Cerebellar cortex (tissue), 1 donor: Measurements from ENCODE around the gene GSK3A.

Experiments used
- DNase-seq: peaks from one replicate; pipeline ENCODE4 v3.0.0-alpha.2; 2015; ENCODE audit warnings: low spot score

GSK3A gene

DNA sequence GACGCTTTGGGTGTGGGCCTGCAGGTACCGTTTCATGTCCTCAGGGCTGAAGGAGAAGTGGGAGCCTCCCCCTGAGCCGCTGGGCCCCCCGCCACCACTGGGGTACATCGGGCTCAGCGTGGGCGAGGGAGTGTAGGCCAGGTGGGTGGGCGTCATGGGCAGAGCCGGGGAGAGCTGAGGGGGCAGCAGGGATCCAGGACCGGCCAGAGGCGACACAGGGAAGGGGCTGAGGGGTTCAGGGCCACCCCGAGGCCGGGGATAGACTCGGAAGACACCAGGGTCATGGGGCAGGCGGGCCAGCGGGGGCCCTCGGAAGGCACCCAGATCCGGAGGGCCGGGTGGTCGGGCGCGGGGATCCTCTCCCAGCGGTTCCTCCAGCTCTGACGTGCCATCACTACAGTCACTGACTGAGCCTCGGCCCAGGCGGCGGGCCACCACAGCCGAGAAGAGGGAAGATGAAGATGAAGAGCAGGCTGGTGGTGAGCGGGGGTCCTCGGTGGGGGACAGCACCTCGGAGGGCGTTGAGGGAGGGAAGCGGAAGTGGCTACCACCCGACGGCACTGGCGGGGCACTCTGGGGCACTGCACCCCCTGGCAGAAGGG, 6.8 kb upstream of the GSK3A start:
- DNase-seq, result no peak

DNA sequence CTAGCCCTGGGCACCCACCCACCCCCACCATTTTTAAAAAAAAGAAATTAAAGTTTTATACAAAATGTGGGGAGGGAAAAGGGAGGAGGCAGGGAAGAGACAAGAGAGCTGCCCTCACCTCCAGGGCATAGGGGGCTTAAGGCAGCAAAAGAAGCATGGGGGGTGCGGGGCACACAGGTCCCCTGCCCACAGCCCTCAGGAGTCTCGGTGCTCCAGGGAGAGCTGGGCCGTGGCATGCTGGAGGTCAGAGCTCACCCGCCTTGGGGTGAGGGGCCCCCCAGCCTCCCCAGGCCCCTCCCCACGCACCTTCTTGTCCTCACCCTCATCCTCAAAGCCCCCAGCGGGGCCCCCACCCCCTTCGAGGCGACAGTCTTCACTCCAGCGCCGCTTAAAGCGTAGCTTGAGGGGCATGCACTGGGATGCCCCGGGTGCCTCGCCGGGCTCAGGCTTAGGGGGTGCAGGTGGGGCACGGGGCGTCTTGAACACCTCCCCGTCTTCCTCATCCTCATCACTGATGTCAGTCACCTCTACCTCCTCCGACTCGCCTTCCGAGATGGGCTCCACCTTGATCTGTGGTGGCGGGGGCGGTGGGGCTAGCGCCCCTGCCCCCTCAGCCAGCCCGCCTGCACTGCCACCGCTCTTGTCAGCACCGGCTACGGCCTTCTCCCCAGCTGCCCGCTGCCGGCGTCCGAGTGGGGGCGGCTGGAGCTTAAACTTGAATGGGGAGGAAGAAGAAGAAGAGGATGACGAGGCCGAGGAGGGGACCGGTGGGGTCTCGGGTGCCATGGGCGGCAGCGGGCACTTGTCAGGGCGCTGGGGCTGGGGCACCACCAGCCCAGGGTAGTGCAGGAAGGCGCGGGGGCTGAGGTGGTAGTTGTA, 6.1 kb upstream of the GSK3A start:
- DNase-seq, result no peak

DNA sequence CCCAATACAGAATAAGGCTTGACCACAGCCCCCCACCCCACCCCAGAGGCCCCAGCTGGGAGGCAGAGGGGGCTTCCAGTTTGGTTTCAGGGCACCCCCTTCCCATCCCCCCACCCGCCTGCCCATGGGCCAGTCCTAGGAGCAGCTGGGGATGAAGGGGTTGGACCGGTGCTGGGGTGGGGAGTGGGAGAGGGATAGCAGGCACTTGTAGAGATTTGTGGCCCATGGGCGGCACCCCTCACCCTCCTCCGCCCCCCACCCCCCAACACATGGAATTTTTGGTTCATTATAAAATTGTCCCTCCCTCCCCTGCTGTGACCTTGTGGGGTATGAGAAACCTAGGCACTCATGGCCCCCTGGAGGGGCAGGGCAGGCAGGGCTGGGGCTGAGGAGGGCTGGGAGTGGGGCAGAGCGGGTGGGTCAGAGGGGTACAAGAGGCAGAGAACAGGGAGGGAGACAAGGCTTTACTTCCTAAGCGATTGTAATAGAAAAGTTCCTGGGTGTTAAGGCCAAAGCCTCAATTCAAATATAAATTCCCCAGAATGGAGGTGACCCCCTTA, 5.3 kb upstream of the GSK3A start:
- no peak for DNase-seq

DNA sequence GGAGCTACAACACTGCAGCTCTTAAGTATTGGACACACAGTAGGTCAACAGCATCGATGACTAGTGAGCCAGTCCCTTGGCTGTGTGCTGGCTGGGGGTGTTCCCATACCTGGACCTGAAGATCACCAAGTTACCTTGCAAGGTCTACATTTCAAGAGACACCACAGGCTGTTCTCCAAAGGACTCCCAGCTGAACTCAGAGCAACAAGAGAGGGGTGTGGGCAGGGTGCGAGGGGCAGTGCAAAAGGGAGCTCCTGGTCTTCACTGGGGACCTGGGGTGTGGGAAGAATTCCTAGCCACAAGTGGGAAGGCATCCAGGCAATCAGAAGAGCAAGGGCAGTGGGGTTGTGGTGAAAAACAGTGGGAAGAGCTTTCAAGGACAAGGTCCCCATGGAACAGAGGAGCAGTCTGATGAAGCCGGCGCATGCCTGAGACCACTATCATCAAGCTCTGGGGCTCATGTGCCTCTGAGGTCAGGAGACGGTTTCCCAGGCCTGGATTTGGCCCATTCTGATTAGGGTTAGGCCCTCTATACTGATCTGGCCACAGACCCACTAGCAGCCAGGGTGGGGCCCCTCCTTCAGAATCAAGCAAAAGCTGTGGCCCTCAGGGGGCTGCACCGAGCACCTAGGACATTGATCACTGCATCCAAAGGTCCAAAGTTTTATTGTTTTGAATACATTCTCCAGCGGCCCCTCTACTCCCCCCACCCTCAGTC, 4.7 kb upstream of the GSK3A start:
- peak; percentile 49 for DNase-seq

DNA sequence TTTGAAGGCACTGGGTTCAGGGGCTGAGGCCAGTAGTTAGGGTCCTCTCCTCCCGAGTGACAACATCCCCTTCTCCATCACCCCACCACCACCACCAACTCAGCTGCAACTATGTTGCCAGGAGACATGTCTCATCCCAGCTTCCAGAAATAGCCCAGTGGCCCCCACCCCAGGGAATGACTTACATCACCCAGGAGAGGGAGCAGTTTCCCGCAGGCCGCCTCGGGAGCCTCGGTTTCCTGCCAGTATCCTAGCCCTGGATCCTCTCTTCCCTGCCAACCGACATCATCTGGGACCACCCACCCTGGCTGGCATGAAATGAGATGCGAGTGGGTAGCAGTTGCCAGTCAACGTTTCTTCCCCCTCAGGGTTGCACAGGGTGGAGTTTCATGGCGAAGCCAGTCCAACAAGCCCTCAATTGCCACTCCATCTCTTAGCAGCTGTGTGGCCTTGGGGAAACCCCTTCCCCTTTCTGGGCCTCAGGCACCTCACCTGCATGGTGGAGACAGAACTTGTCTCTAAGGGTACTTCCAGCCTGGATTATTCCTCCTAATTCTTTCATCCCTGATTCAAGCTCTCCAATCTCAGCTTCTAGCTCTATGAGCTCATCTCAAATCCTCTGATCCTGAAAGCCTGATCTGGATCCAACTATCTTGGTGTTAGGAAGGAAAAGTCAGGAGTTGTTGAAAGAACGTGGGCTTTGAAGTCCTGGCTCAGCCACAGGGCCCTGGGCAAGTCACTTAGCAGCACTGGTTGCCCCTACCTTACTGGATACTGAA, 3.9 kb upstream of the GSK3A start:
- DNase-seq, result peak; percentile 85

DNA sequence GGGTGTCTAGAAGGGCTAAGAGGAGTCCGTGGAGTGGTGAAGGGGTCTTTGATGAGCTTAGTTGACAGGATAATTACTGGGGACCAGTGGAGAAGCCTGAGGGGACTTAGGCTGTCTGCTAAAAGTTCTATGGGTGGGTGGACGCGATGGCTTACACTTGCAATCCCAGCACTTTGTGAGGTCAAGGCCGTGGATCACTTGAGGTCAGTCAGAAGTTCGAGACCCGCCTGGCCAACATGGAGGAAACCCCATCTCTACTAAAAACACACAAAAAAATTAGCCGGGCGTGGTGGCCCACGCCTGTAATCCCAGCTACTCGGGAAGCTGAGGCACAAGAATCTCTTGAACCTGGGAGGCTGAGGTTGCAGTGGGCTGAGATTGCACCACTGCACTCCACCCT, 2.8 kb upstream of the GSK3A start:
- no peak for DNase-seq

DNA sequence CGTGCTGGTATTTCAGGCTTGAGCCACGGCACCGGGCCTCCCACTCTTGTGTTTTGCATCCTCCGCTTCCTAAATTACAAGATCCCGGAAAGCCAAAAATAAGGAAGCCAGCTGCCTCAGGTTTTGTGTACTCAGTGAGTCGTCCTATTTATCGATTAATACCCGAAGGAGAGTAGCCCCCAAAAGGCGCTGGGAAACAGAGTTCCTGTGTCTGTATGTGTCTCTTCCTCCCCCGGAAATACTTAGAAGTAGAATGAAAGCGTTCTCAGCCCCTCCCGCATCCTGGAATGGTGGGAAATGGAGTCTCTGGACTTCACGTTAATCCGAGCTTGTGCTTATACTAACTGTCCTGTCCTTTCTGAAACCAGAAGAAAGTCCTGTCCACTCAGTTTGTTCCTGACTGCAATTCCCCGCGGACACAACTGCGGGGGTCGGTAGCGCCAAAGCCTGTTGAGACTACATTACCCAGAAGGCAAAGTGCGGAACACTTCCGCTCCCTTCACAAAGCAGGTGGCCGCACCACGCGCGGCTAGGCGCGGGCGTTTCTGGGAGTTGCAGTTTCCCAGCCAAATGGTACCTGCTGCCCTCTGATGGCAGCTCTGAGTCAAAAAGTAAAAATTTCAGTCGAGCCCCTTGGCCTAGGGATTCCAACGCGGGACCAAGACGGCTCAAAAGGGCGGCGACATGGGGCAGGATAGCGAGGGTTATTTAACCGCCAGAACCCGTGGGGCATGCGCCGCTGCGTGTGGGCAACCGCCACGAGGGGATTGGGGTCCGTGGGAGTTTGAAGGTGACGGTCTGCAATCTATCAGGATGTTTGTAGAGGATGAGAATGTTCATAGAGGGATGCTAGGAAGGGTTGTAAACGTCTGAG, 2.2 kb upstream of the GSK3A start:
- peak; percentile 97 for DNase-seq

DNA sequence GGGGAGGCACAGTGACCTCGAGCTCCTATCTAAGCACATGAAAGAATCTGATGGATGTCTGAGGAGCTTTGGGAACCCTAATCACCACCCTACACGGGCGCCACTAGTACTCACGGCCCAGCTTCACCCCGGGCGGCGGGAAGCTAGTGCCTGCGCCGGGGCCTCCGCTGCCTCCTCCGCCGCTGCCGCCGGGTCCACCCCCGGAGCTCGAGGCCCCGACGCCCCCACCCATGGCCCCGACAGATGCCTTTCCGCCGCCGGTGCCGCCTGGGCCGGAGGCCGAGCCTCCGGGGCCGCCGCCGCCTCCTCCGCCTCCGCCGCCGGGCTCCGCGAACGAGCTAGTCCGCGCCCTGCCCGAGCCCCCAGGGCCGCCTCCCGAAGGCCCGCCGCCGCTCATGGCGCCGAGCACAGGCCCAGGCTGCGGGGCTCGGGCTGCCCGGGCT, 312 bp downstream of the GSK3A start:
- no peak for DNase-seq

DNA sequence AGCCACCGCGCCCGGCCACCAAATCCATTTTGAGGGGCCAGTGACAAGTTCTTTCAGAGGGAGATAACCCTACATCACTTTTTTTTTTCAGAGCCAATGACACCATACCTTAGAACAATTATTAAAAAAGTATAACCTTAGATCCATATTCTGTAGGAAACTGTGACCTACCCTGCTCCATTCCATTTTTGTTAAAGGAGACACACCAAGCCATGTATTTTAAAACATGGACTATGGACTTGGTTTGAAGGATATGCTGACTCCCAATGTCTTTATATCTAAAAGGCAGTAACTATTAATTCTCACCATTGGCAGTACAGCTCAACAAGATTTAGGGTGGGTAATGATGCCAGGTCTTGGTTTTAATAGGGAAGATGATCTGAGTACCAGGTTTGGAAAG, 1.1 kb downstream of the GSK3A start:
- no peak for DNase-seq

DNA sequence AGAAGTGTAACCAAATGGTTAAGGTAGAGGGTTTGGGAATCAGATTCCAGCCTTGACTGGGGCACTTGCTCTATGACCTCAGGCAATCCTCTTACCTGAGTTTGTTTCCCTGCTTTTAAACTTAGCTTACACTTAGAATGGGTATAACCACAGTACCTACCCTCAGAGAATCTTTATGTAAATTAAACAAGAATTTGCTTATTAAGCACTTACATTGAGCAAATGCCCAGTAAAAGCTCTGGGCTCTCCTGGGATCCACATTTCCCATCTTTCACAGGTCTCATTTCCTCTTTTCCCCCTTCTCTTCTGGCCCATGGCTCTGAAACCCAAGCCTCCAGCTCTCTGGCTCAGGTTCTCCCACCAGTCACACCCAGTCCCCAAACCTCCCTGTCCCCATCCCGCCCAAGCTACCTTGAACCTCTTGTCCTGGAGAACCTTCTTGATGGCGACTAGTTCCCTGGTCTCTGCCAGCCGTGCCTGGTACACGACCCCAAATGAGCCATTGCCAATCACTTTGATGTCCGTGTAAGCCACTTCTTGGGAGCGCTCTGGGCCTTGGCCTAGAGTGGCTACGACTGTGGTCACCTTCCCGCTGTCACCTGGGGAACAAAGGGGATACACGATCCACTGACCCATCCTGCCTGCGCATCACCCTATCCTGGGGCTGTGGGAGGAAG, 2.7 kb downstream of the GSK3A start:
- no peak for DNase-seq

DNA sequence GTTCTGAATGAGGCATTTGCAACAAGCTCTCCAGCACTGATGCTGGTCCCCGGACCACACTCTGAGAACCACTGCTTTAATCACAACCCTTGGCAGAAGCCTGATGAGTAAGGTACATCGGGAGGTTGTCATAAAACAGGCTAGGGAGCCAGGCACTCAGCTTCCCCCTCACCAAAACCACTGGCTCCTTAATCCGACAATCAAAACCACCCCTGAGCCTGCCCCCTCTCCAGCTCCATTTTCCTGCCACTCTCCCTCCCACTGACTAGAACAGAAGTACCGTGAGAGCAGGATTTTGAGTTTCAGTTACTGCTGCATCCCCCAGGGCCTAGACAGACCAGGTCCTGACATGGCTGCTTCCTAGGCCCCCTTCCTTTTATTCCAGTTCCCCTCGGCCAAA, 7.2 kb downstream of the GSK3A start:
- no peak for DNase-seq

DNA sequence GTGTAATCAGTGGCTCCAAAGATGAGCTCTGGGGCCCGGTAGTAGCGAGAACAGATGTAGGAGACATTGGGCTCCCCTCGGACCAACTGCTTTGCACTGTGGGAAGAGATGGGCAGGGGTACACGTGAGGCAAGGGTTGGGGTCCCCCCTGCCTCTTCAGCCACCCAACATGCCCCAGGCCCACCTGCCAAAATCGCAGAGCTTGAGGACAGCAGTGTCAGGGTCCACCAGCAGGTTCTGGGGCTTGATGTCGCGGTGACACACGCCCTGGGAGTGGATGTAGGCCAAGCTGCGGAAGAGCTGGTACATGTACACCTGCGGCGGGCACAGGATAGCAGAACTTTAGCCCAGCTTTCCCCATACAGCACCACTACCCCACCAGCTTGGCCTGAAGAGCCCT, 8.0 kb downstream of the GSK3A start:
- DNase-seq, result no peak

DNA sequence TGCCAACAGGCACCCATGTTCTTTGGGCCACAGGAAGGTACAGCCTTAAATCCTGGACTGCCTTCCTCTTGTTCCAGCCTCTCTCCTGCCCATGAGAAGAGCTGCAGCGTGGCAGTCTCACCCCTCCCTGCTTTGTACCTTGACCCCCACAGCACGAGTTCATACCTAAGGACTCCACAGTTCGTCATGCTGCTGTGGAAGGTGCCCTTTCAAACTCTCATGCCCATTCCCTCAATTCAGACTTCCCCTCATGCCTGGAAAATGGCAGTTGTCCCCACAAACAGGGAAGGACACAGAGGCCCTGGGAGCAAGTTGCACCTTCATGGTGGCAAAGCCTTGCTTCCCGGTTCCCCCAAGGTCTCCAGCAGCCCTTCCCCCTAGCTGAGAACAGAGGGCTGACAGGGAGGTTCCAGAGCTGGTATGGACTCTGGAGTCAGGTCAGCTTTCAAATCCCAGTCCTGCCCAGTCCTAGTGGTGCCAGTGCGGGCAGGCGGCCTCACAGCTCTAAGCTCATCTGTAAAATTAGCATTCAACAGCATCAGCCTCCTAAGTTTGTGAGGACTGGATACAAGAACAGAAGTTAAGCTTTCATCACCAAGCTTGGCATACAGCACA, 8.6 kb downstream of the GSK3A start:
- DNase-seq, result no peak

DNA sequence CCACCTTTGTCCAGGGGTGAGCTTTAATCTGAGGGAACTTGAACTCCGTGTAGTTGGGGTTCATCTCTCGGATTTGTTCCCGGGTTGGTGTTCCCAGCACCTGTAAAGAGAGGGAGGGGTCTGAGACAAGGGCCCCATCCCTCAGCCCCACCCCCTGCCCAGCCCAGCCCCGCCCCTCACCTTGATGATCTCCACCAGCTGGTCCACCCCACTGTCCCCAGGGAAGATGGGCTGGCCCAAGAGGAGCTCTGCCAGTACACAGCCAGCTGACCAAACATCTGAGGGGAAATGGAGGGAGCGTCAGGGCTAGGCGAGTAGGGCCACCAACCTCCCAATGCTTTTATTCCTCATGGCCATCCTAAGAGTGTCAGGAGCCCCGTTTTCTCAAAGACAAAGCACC, 9.3 kb downstream of the GSK3A start:
- no peak for DNase-seq

DNA sequence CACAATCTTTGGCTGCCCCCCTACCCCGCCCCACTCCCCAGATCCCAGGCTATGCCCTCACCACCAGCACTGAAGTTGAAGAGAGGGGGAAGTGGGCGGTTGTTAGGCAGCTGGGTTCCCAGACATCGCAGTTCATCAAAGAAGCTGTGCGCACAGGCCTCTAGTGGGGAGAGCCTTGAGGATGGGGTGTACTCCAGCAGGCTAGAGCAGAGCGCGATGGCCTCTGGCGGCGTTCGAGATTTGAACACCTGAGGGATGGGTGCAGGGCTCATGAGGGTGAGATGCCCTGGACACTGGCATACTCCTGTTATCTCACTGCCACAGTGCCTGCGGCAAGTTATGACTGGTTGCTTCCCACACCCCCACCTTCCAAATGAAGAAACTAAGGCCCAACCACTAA, 10.0 kb downstream of the GSK3A start:
- DNase-seq, result no peak

DNA sequence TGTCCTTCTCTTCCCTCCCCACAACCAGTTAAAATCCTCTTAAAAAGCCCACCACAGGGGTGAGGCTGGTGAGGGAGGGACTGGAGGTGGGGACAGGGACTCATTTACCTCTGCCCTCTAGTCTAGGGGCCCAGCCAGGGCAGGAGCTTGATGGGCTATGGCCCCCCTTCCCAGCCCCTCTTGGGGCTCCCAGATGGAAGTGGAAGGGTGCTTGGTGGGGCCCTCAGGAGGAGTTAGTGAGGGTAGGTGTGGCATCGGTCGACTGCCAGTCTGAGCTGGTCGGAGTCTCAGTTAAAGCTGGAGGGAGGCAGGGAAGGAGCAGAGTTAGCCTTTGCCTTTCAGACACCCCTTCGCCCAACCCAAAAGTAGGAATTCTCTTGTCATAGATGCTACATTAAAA, 11.8 kb downstream of the GSK3A start:
- no peak for DNase-seq

DNA sequence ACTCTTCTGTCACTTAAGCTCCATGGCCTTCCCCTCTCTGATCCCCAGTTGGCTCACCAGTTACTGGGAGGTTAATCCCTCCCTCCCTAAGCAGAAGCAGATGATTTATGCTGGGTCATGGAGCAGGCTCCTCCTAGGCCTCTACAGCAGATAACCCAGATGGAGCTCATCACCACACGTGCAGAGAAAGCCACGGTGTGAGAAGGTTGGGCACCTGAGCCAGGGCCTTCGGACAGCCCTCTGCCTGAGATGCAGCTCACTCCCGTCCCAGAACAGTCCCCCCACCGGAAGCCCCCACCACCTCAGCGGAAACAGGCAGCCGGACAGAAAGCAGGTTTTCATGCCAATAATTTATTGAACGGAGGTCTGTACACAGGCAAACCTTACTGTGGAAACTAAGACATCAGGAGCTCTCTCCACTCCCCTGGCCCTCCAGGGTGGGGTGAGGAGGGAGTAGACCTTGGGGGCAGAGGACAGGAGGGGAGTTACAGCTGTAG, 12.5 kb downstream of the GSK3A start:
- DNase-seq, result no peak

DNA sequence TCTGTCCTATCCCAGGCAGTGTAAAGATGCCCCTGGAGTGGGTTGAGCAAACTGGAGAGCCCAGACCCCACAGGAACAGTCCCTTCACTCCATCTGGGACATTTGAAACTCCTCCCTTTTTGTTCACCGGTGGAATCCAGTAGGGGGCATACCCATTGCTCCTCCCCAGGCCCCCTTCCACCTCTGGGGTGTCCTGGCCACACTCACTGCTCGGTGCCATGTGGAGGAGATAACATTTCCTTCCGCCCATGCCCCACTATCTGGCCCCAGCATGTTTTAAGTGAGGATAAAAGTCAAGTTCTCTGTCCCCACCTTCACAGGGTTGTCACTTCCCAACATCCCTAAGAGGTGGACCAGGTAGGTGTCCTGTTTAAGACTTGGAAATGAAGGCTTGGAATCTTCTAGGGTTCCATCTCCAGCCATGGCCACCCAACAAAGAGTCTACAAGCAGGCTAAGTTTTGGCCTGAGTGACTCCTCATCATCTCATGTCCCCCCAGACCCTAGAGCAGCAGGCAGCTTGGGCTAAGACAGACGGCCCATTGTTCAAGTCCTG, 13.0 kb downstream of the GSK3A start:
- DNase-seq, result no peak

DNA sequence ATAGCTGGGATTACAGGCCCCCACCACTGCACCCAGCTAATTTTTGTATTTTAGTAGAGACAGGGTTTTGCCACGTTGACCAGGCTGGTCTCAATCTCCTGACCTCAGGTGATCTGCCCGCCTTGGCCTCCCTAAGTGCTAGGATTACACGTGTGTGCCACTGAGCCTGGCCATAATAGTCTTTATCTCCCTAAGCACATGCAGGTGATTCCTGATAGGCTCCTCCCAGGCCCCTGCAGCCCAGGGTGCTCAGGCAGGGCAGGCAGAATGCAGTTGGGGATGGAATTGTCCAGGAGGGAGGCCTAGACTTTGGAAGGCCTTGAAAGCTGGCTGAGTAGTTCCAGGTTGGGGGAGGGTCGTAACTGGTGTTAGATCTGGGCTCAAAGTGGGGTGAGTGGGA, 13.8 kb downstream of the GSK3A start:
- no peak for DNase-seq
